Stimulated activated CD4-positive, alpha-beta T cell treated with anti-CD3 and anti-CD28 coated beads, Interleukin-2, amount 100 ng/mL, for 24 hours (primary cell): ENCODE results near the gene RTN1.

Experiments
- DNase-seq, 2 donors: peaks; one replicate each; pipeline ENCODE4 v3.0.0-alpha.2; 2020

The RTN1 gene

DNA sequence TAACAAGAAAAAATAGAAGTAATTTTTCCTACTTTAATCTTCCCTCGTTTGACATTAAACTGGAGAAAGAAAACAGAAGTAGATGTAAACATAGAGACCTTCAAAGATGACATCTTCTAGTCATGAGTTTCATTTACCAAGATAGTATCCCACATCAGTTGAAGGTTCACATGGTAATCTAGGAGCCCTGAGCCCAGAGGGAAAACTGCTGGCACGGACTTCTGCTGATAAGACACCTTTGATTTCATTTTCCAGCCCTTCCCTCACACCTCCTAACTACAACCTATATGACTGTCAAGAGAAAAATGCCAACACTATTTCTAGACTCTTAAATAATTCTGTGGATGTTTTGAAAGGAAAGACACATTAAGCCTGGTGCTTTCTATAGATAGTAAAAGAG lies 247.9 kb downstream of the RTN1 start:
- no peak for DNase-seq

DNA sequence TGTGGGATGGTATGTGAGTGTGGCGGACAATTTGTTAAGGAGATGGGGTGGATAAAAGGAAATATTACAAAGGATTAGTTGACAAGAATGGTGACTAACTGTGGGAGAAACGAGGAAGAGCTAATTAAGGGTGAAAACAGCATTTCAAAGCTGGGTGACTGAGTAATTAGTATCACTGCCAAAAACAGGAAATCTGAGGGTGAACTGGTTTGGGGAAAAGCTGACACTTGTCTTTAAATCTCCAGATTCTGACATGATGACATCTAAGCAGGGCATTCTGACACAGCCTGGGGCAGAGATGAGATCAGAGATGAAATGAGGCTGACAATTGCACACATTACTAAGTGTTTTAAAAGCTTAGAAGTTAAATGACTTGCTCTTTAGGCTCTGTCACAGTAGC lies 251.5 kb downstream of the RTN1 start:
- DNase-seq: no peak

DNA sequence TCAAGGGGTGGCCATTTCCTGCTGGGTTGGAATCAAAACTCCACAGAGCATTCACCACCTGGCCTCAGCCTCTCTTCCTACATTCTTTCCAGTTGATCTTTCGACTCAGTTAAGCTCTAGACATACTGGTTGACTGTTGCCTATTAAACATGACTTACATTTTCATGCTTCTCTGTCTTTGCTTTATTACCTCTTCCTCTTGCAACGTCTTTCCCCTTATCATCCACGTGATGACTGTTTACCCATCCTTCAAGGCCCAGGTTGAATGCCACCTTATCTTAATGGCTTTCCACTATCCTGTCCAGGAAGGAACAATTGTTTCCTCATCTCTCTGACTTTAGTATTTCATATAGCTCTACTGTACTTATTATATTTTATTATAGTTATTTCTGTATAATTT lies 269.5 kb downstream of the RTN1 start:
- no peak for DNase-seq

DNA sequence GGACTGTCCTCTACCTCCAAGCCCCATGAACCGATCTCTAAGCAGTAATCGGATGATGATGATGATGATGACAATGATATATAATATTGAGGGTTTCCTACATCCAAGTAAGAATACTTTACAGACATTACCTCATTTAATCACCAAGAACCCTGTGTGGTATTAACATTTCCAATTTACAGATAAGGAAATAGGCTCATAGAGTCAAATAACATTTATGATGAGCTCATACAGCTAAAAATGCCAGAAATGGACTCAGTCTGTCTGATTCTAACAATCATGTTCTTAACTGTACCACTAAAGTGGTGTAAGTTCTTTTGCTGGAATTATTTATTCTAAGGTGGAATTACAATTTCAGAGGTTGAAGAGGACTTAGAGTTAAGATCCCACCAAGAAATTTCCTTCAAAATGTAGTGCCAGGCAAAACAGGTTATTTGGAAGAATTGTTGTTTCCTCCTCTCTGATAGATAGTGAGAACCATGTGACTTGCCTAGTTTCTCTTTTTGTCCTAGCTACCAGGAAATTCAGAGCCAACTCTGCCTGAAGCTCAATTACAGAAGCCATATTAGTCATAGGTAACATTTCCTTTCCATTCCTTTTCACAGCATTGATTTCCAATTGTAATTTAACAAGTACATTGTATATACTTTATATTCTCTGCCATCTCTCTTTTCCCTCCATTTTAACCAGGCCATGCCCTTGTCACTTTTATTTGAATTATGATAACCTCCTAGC lies 270.2 kb downstream of the RTN1 start:
- no peak for DNase-seq

DNA sequence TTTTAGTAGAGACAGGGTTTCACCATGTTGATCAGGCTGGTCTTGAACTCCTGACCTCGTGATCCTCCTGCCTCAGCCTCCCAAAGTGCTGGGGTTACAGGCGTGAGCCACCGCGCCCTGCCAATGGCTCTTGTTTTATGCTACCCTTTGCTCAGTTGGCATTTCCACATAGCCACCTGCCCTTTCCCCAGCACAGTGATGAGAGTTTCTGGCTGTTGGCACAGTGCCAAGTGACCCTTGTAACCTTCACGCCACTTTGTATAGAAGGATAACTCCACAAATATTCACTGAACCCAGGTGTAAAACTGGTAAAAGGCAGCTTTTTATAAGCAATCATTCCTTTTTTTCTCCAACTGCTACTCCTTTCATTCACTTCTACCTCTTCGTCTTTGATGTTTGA lies 275.5 kb downstream of the RTN1 start:
- DNase-seq: no peak

DNA sequence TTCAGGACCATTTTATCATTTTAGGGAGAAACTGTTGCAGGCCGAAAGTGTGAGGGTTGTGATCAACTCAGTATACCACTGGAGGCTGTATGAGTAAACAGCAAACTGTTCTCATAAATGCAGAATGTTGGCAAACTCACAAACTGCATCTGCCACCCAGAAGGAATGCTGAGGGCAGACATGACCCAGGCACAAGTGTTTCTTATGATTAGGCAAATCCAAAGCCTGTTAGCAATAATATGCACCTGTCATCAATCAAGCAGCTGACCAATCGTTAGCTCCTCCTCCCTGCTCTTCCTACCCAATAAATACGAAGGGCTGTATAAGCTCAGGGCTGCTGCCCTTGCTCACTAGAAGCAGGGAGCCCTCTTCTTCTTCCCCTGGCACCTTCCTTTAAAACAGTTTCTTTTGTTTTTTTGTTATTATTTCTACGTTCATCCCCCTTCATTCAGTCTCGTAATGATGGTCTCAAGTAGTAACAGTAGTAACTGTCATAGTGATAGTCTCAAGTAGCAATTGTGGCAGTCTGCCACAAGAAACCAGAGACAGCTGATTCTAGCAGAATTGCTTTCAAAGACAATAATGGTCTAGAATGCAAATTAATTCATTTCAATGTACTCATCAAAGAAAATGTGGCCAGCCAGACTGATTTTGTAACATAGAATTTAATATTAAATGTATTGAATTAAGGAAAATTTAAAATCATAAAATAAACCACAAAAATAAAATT lies 278.8 kb downstream of the RTN1 start:
- DNase-seq: no peak

DNA sequence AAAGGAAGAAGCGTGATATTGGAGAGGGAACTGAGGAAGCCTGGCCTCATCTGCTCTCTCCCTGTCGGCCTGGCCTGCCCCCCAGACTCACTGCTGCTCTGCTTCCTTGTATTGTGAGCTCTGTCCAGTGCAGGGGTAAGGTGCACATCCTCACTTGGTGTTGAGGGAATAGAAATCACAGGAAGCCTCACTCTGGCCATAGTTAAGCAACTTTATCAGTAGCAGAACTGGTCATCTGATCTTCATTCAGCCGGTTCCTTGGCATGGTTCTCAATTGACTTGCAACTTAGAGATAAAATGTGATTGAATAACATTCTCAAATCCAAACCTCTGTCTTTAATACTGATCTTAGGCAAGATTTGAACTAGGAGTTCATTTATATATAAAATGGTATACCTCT lies 282.5 kb downstream of the RTN1 start:
- no peak for DNase-seq

DNA sequence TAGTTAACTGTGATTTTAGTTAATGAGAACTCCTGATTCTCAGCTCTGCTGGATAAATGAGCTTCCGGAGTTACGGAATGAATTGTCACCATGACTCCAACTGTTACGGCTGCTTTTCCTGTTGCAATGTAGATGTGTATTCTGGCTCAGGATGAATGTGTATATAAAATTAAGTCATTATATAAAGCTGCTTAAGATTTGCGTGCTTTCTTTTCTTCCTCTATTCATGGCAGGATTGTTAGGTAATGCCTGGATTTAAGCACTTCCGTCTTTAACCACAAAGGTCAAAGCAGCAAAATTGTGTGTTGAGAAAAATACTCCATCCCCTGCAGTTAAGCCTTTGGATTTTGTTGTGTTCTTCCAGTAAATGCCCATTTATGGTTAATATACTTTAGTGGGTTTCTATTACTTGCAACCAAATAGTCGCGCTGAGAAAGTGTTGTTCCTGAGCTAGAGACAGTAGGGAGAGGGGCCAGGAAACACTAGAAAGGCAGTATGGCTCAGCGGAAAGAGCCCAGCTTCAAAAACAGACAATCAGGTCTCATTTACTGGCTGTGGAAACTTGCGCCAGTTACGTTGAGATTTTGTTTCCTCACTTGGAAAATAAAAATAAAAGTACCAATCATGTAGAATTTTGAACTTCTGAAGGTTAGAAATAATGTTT lies 284.6 kb downstream of the RTN1 start:
- DNase-seq: no peak

DNA sequence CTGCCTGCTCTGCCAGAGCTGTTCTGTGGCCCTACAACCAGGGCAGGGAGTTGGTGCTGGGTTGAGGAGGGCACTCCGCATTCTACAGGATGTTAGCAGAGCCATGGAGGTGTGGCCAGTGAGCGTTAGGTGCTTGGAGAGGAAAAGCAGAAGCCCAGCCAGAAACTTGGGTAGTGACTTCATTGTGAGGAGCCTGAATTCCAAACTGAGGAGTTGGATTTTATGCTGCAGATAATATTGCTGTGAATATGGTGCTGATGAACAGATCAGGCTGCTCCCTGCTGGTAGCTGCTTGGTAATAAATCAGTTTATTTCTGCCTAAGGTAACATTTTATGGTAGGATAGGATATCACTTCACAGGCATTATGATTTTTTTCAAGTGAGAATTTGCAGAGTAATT lies 286.8 kb downstream of the RTN1 start:
- DNase-seq: no peak

DNA sequence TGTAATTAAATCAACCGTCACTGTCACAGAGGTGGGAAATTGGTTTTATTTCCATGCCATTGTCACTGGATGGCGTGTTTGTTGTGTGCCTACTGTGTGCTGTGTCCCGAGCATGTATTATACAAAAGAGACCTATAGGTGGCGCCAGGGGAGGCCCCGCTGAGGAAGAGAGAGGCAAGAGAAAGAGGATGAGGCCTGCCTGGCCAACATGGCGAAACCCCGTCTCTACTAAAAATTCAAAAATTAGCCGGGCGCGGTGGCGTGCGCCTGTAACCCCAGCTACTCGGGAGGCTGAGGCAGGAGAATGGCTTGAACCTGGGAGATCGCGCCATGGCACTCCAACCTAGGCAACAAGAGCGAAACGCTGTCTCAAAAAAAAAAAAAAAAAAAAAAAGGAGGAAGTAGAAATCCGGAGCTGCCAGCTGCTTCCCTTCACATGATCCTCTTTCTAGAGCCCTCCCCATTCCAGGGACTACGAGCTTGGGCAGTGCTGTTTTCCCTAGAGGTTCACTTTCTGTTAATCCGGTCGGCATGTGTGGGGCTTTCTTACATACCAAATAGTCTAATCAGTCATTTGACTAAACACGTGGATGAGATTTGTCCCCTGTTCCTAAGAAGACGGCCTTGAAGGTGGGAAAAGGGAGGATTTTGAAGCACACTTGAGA lies 287.6 kb downstream of the RTN1 start:
- DNase-seq: no peak

DNA sequence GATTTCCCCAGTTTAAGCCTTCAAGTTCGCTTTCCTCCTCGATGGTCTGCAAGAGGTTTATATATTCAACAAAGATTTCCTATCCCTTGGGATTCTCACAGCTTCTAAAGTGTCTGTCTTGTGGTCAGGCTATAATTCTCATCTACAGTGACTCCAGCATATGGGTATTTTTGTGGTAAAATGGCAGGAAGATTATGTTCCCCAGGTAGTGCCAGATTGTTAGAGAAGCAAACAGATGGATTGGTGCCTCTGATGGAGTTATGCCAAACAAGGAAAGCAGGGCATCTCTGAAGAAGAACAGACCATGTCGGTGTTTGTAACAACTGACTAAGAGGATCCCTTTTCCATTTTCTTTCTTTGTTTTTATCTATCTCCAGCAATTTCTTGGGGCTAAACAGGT lies 288.4 kb downstream of the RTN1 start:
- no peak for DNase-seq

DNA sequence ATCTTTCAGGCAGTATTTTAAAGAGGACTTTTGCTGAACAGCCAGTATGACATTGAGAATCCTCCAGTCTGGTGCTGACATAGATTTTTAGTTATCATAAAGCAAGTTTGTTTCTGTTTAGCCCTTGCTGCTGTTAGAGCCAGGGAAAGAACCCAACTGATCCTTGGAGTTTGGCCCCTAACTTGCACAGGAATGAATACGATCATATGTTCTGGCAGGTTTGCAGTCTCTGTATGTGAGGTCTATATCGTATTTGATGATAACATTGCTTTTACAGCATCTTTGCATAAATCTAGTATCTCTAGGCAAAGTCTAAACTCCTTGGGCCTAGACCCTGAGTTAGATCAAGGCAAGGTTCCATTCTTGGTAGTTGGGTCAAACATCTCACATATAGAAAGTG lies 289.7 kb downstream of the RTN1 start:
- no peak for DNase-seq

DNA sequence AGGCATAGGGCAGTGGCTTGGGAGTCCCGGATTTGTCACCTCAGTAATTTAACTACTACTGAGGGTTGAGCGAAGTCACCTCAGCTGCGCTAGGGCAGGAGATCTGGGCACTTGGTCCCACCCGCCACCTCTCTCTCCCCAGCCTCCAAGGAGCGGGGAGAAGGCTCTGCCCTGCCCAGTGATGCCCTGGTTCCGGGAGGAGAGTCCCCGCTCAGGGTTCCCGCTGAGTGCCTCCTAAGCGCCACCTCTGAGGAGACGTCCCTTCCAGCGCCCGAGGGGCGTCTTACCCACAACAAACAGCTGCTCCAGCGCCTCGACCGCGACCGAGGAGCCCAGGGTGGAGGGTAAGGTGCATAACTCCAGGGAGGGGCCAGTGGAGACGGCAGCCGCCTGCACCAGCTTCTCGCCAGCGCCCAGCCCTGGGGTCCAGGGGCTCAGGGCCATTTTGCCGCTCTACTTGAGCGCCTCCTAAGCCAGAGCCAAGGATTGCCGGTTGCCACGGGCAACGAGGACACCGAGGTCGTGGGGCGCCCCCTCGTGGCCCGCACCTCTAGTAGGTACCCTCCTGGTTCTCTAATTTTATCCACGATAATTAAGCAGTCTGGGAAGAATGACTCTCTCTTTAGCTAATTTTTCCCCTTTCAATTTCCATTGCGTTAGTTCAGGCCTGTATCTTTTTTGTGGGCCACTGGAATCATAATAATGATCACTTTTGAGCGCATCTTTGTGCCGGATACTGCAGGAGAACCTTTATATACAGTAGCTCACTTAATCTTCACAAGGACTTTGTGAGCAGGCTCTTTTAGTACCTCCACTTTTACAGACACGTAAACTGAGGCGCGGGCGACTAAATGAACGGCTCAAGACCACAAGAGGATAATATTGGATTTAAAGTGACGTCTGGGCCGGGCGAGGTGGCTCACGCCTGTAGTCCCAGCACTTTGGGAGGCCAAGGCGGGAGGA lies 294.0 kb downstream of the RTN1 start, which contains the start of gene CCDC175:
Gene CCDC175 (minus strand): TSS at position 481 of the 963 bp plus-strand sequence. CDS start 37 bp downstream, at position 444.
- peak; percentile 83 to 91 for DNase-seq

DNA sequence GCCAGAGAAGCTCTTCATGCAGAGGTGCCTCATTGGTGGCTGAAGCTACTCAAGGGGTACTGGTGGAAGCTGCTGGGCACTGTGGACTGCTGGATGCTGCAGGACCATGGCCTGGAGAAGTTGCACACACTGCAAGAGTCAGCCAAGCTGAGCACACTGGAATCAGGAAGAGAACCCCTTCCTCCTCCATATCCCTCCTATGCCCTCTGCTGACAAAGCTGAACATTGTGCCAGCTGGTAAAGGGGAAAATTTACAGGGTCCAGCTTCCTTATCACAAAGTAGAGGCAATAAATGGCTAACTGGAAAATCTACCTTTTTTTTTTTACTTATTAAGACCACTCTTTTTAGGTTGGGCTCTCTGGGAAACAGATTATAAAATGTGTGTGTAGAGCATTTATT lies 300.5 kb downstream of the RTN1 start:
- DNase-seq: no peak

DNA sequence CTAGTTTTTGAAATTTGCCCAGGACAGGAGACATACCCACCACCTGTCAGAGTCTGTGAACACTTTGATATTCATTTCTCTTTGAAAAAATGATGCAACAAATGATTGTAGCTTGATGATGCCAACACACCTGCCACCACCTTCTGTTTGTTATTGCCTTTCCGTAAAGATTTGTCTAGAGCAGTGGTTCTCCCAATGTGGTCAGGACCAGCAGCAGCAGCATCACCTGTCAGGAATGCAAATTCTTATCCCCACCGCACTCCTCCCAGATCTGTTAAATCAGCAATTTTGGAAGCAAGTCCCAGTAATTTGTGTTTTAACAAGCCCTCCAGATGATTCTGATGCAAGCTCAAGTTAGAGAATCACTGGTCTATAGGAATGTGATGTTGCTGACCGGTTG lies 303.9 kb downstream of the RTN1 start:
- no peak for DNase-seq

DNA sequence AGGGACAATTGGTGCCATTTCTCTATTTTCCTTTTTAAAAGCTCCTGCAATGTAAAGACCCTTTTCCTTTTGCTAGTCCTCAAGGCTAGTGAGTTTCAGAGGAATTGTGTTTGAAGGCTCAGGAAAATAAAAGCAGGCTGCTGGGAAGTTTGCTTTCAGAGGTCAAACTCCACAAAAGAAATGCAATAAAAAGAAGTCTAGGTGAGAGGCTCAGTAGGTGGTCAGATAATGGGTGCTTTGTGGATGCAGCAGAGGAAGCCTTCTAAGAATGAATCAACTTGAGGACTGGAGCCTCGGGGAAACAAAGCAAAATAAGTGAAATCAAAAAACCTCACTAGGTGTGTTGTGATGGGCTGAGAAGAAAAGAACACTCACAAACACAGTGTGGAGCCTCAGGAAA lies 304.3 kb downstream of the RTN1 start:
- DNase-seq: no peak

DNA sequence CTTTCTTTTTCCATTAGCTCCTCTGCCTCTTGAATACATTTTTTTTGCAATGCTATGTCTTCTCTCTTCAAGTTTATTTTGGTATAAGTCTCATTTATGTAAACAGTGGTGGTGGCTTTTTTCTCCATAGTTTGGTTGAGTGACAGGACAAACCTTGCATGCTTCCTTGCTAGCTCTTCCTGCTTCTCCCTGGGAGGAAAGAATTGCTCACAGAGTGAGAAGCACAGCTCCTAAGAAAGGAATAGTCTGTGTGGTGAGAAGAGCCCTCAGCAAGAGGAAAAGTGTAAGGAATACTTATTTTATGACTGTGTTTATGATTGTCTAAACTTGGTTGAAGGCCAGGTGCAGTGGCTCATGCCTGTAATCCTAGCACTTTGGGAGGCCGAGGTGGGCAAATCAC lies 305.5 kb downstream of the RTN1 start:
- DNase-seq: no peak

DNA sequence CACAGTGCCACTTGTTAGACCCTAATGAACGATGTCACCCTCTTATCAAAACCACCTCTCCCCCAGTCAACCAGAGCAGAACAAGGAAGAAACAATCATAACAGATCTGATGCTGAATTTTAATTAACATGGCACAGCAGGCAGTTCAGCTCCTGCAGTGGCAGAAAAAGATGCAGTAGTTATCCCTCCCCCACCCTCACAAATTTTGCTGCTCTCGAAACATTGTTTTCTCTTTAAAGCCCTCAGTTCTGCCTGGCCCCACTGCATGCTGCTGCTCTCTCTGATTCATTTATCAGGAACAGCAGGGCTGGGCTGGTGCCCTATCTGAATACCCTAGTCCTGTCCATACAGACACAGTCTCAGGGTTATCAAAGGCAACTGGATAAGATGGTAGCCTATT lies 306.2 kb downstream of the RTN1 start:
- DNase-seq: no peak

DNA sequence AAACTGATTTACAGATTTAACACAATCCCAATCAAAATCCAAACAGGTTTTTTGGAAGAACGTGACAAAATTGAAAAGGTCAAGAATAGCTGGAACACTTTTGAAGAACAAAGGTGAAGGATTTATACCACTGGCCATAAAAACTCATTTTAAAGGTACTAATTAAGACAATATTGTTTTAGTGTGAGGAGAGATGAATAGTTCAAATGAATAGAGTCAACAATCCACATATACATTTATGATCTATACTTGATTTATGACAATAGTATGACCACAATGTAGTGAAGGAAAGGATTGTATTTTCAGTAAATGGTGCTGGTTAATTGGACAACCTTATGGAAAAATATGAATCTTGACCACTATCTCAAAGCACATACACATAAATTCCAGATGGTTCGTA lies 323.3 kb downstream of the RTN1 start:
- no peak for DNase-seq
